Loucy (cell line): Measurements from ENCODE around the gene NPHP4.

Source experiments
- CTCF ChIP-seq: fragments of 200-600 bp; sonication (generic); conservative IDR thresholded peaks from 2 replicates; pipeline ENCODE4 v1.5.1; 2014; ENCODE audit warnings: mild to moderate bottlenecking, antibody characterized with exemption, low read length
- EZH2phosphoT487 ChIP-seq: fragments of 200-600 bp; IDR thresholded peaks from 2 replicates; pipeline ENCODE4 v1.6.1; 2018; ENCODE audit warnings: antibody characterized with exemption, mild to moderate bottlenecking, moderate library complexity, borderline replicate concordance

- TF ChIP-seq CTCF (no peak), EZH2phosphoT487 (no peak)
These were observed 52.7 kb downstream of the NPHP4 start for GRCh38 chr1:5939271-5940170.
